GM12878 (cell line): ENCODE measurements around the gene GGTA1. TPM values are rescaled to one million over a fixed set of nuclear protein-coding genes. Genes with fewer than 3 reads are reported as not detected.

Source experiments
- ATAC-seq: fragments of 200-7000 bp; cut with Tn5 transposase; 3 replicates; pipeline ENCODE4 v1.9.1; 2020; ENCODE audit warnings: mild to moderate bottlenecking, moderate library complexity
- BruUV-seq: library from RNA; stranded (reverse); fragments of 400-500 nt; replicated peaks from 2 replicates; lab custom pipeline; 2021; lab: Mats Ljungman, UMichigan
- CTCF ChIA-PET: fragments of 300-600 bp; sonication (Branson Sonifier 250); formaldehyde crosslinking; extraction: SDS; loops from one replicate; lab custom pipeline; 2021; ENCODE audit warnings: inconsistent platforms; lab: Yijun Ruan, JAX
- POLR2A ChIA-PET: fragments of 350-600 bp; formaldehyde crosslinking; extraction: SDS; loops from one replicate; lab custom pipeline; 2021; ENCODE audit warnings: inconsistent platforms; lab: Charles Lee
- RAD21 ChIA-PET: fragments of 300-600 bp; sonication (Branson Sonifier 250); formaldehyde crosslinking; loops from one replicate; lab custom pipeline; 2023; ENCODE audit warnings: antibody characterized with exemption; ENCODE audit not compliant: unreplicated experiment; lab: Charles Lee
- SMC1A ChIA-PET: fragments of 300-600 bp; sonication (Branson Sonifier 250); formaldehyde crosslinking; loops from one replicate; lab custom pipeline; 2023; ENCODE audit not compliant: unreplicated experiment, uncharacterized antibody; lab: Charles Lee
- DNase-seq: peaks from one replicate; pipeline ENCODE4 v3.0.0-alpha.2; 2011; ENCODE audit warnings: low read depth, low spot score
- FAIRE-seq: peaks from 3 replicates; lab custom pipeline; 2011; peaks lifted over from hg19 to GRCh38; lab: Jason Lieb, UNC
- H2AFZ ChIP-seq: 2 replicates; pipeline ENCODE4 v1.6.0; 2011; ENCODE audit warnings: low read depth, low read length, control low read depth; ENCODE audit not compliant: control insufficient read depth
- H3K27ac ChIP-seq: 2 replicates; pipeline ENCODE4 v1.5.1; 2011; ENCODE audit warnings: control low read depth; ENCODE audit not compliant: control insufficient read depth, insufficient read depth
- H3K27me3 ChIP-seq, 2 experiments: replicated peaks in 1 of 2; 2 replicates each; pipeline versions ENCODE4 v1.6.0 to v1.6.1; 2011; ENCODE audit warnings: low read length in 1 of 2; ENCODE audit not compliant: control insufficient read depth in 2 of 2, insufficient read depth in 2 of 2
- H3K36me3 ChIP-seq, 2 experiments: 2 replicates each; pipeline ENCODE4 v1.5.1; 2011; ENCODE audit warnings: low read length in 1 of 2; ENCODE audit not compliant: control insufficient read depth in 2 of 2, insufficient read depth in 2 of 2
- H3K4me1 ChIP-seq: 2 replicates; pipeline ENCODE4 v1.6.1; 2011; ENCODE audit warnings: mild to moderate bottlenecking, low read length, moderate library complexity, mixed read lengths; ENCODE audit not compliant: control insufficient read depth, insufficient read depth
- H3K4me2 ChIP-seq: 2 replicates; pipeline ENCODE4 v1.6.0; 2011; ENCODE audit warnings: control low read depth; ENCODE audit not compliant: control insufficient read depth, insufficient read depth
- H3K4me3 ChIP-seq: fragments of 200-600 bp; sonication (generic); 2 replicates; pipeline ENCODE4 v1.5.1; 2016
- H3K79me2 ChIP-seq: 2 replicates; pipeline ENCODE4 v1.6.0; 2011; ENCODE audit warnings: low read length; ENCODE audit not compliant: control insufficient read depth, insufficient read depth
- H3K9ac ChIP-seq: 2 replicates; pipeline ENCODE4 v1.8.0; 2011; ENCODE audit warnings: low read length, control low read depth, mixed read lengths; ENCODE audit not compliant: control insufficient read depth, insufficient read depth
- H3K9me3 ChIP-seq: replicated peaks from 3 replicates; pipeline ENCODE4 v1.5.1; 2011; ENCODE audit warnings: mild to moderate bottlenecking, low read length; ENCODE audit not compliant: control insufficient read depth, insufficient read depth
- H4K20me1 ChIP-seq: 2 replicates; pipeline ENCODE4 v1.6.0; 2011; ENCODE audit not compliant: control insufficient read depth, insufficient read depth
- CHD1 ChIP-seq: IDR thresholded peaks from 2 replicates; pipeline ENCODE4 v1.6.1; 2012; ENCODE audit warnings: low read depth, low read length, improper control_type of control experiment
- CHD2 ChIP-seq: IDR thresholded peaks from 2 replicates; pipeline ENCODE4 v1.6.1; 2011; ENCODE audit warnings: low read depth, low read length, improper control_type of control experiment, borderline replicate concordance
- FOS ChIP-seq: IDR thresholded peaks from 3 replicates; pipeline ENCODE4 v1.6.1; 2011; ENCODE audit warnings: borderline replicate concordance; ENCODE audit not compliant: insufficient read length; ENCODE audit errors: extremely low read depth
- HDGF ChIP-seq: fragments of 450-650 bp; IDR thresholded peaks from 2 replicates; pipeline ENCODE4 v1.6.1; 2016; ENCODE audit warnings: antibody characterized with exemption
- MYC ChIP-seq: IDR thresholded peaks from 2 replicates; pipeline ENCODE4 v1.6.1; 2011; ENCODE audit warnings: mild to moderate bottlenecking, low read length, moderate library complexity, inconsistent platforms; ENCODE audit not compliant: insufficient read depth, insufficient replicate concordance, insufficient read length, severe bottlenecking
- NBN ChIP-seq: fragments of 450-650 bp; IDR thresholded peaks from 2 replicates; pipeline ENCODE4 v1.6.1; 2016
- NFIC ChIP-seq: IDR thresholded peaks from 2 replicates; pipeline ENCODE4 v1.6.1; 2012; ENCODE audit warnings: low read depth, mild to moderate bottlenecking, inconsistent platforms, low read length, moderate library complexity
- NR2C1 ChIP-seq: fragments of 450-650 bp; IDR thresholded peaks from 2 replicates; pipeline ENCODE4 v1.6.1; 2017; ENCODE audit warnings: antibody characterized with exemption, mild to moderate bottlenecking, moderate library complexity
- NR2F1 ChIP-seq: fragments of 450-650 bp; conservative IDR thresholded peaks from 2 replicates; pipeline ENCODE4 v1.6.1; 2017; ENCODE audit warnings: mild to moderate bottlenecking
- RB1 ChIP-seq: fragments of 450-650 bp; formaldehyde crosslinking; IDR thresholded peaks from 2 replicates; pipeline ENCODE4 v1.6.1; 2017; ENCODE audit warnings: mild to moderate bottlenecking, borderline replicate concordance
- RFX5 ChIP-seq: IDR thresholded peaks from 2 replicates; pipeline ENCODE4 v1.6.1; 2011; ENCODE audit warnings: low read depth, low read length, improper control_type of control experiment
- SMAD1 ChIP-seq: fragments of 450-650 bp; IDR thresholded peaks from 2 replicates; pipeline ENCODE4 v1.6.1; 2018; ENCODE audit warnings: mild to moderate bottlenecking, low read depth; ENCODE audit not compliant: partially characterized antibody
- SMC3 ChIP-seq: IDR thresholded peaks from 2 replicates; pipeline ENCODE4 v1.6.1; 2011; ENCODE audit warnings: low read length, improper control_type of control experiment, borderline replicate concordance
- TBL1XR1 ChIP-seq: IDR thresholded peaks from 2 replicates; pipeline ENCODE4 v1.6.1; 2012; ENCODE audit warnings: low read depth, low read length, improper control_type of control experiment
- ZNF24 ChIP-seq: fragments of 450-650 bp; IDR thresholded peaks from 2 replicates; pipeline ENCODE4 v1.6.1; 2017; ENCODE audit warnings: antibody characterized with exemption, mild to moderate bottlenecking
- WGBS: methylation state at CpG from one replicate; pipeline ENCODE4 v1.1.6; 2016; ENCODE audit warnings: low lambda C conversion rate; ENCODE audit not compliant: insufficient replicate concordance, insufficient coverage; ENCODE audit errors: missing lambda C conversion rate; 5-methylcytosine and 5-hydroxymethylcytosine counted together
- in situ Hi-C: fragments of 300-500 bp; cut with MboI; formaldehyde crosslinking; loops from 9 replicates; pipeline ENCODE4 v1.14.3; 2018; ENCODE audit warnings: mixed read lengths
- intact Hi-C: fragments of 100-400 bp; cut with micrococcal nuclease; formaldehyde crosslinking; loops from one replicate; pipeline ENCODE4 v1.14.2; 2022; ENCODE audit not compliant: unreplicated experiment
- polyA plus RNA-seq, 11 experiments: library from polyadenylated mRNA; depleted of rRNA in 4 of 11; unstranded in 6 of 11; stranded (reverse) in 5 of 11; fragments of >200 nt; fragmentation: Nextera tagmentation in 4 of 11; fragmentation: Illumina TruSeq in 1 of 11; extraction: Ambion mirVana in 4 of 11; extraction: Trizol in 1 of 11; gene quantifications; 1 replicate in 1 of 11; 2 replicates in 10 of 11; pipeline versions ENCODE4 v1.2.1 to v1.2.3, GENCODE V29; 2011 to 2016; ENCODE audit warnings: inconsistent platforms in 2 of 11, missing spikeins in 2 of 11, low read depth in 1 of 11
- total RNA-seq, 4 experiments: library from RNA; depleted of rRNA in 3 of 4; stranded (reverse); fragments of >200 nt in 3 of 4; fragmentation: Illumina TruSeq in 1 of 4; extraction: Trizol in 1 of 4; gene quantifications; 2 replicates each; pipeline versions ENCODE4 v1.2.1 to v1.2.3, GENCODE V29; 2013 to 2021
- TF ChIP-seq, protein P1 (sequence below): fragments of 450-650 bp; formaldehyde crosslinking; IDR thresholded peaks from 2 replicates; pipeline ENCODE4 v1.4.0; 2020; ENCODE audit warnings: mild to moderate bottlenecking, moderate library complexity
- TF ChIP-seq, protein P2 (sequence below): fragments of 450-650 bp; formaldehyde crosslinking; IDR thresholded peaks from 2 replicates; pipeline ENCODE4 v1.4.0; 2022; ENCODE audit warnings: mild to moderate bottlenecking, moderate library complexity
- TF ChIP-seq, protein P3 (sequence below): fragments of 450-650 bp; IDR thresholded peaks from 2 replicates; pipeline ENCODE4 v1.6.1; 2016; ENCODE audit warnings: mild to moderate bottlenecking

Gene GGTA1
- total and polyA plus RNA-seq, 10 of the 15 experiments (the other 5 are each of a cell fraction or from before 2014, with no cell fraction given), result 0.09 to 0.65 (median 0.17) TPM; not detected in 2

DNA sequence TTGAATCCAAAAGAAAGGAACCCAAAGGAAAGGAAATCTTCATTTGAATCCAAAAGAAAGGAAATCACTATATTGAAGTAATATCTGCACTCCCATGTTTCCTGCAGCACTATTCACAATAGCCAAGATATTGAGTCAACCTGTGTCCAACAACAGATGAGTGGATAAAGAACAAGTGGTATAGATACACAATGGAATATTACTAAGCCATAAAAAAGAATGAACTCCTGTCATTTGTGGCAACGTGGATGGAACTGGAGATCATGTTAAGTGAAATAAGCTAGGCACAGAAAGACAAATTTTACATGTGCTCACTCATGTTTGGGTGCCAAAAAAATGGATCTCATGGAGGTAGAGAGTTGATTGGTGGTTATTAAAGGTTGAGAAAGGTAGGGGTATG is 71.7 kb downstream of the GGTA1 start:
- H3K79me2 ChIP-seq, result no peaks in the 10 kb centered on the region
- no TSS peak for BruUV-seq
- H3K9me3 ChIP-seq, result no peaks in the 10 kb centered on the region
- in situ Hi-C loops (no loop called here), intact Hi-C loops (no loop called here)
- 0% methylated on average over 1 of the region's 1 CpG for WGBS
- ChIA-PET SMC1A (no interaction called here), RAD21 (no interaction called here), POLR2A (no interaction called here), CTCF (no interaction called here)
- H4K20me1 ChIP-seq, result no peaks in the 10 kb centered on the region
- FAIRE-seq (no peak), ATAC-seq (no peak), DNase-seq (no peak)
- no peak overlapping the region for H2AFZ ChIP-seq
- H3K4me1 ChIP-seq, result no peaks in the 10 kb centered on the region
- H3K36me3 ChIP-seq, result no peaks in the 10 kb centered on the region
- no peak overlapping the region for H3K4me3 ChIP-seq
- H3K27ac ChIP-seq, result no peak overlapping the region
- no peak overlapping the region for H3K9ac ChIP-seq
- H3K4me2 ChIP-seq, result no peak overlapping the region
- H3K27me3 ChIP-seq, result no peaks in the 10 kb centered on the region; a peak in 1 of 4 replicates
- TF ChIP-seq ZNF24, result no peak
- TF ChIP-seq SMC3, result no peak
- no peak for TF ChIP-seq HDGF
- no peak for TF ChIP-seq SMAD1
- TF ChIP-seq NR2F1, result no peak
- TF ChIP-seq MYC, result no peak
- no peak for TF ChIP-seq NBN
- TF ChIP-seq, protein P1, sequence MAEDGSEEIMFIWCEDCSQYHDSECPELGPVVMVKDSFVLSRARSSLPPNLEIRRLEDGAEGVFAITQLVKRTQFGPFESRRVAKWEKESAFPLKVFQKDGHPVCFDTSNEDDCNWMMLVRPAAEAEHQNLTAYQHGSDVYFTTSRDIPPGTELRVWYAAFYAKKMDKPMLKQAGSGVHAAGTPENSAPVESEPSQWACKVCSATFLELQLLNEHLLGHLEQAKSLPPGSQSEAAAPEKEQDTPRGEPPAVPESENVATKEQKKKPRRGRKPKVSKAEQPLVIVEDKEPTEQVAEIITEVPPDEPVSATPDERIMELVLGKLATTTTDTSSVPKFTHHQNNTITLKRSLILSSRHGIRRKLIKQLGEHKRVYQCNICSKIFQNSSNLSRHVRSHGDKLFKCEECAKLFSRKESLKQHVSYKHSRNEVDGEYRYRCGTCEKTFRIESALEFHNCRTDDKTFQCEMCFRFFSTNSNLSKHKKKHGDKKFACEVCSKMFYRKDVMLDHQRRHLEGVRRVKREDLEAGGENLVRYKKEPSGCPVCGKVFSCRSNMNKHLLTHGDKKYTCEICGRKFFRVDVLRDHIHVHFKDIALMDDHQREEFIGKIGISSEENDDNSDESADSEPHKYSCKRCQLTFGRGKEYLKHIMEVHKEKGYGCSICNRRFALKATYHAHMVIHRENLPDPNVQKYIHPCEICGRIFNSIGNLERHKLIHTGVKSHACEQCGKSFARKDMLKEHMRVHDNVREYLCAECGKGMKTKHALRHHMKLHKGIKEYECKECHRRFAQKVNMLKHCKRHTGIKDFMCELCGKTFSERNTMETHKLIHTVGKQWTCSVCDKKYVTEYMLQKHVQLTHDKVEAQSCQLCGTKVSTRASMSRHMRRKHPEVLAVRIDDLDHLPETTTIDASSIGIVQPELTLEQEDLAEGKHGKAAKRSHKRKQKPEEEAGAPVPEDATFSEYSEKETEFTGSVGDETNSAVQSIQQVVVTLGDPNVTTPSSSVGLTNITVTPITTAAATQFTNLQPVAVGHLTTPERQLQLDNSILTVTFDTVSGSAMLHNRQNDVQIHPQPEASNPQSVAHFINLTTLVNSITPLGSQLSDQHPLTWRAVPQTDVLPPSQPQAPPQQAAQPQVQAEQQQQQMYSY (CRISPR knock-in tag), result no peak
- no peak for TF ChIP-seq TBL1XR1
- TF ChIP-seq, protein P2, sequence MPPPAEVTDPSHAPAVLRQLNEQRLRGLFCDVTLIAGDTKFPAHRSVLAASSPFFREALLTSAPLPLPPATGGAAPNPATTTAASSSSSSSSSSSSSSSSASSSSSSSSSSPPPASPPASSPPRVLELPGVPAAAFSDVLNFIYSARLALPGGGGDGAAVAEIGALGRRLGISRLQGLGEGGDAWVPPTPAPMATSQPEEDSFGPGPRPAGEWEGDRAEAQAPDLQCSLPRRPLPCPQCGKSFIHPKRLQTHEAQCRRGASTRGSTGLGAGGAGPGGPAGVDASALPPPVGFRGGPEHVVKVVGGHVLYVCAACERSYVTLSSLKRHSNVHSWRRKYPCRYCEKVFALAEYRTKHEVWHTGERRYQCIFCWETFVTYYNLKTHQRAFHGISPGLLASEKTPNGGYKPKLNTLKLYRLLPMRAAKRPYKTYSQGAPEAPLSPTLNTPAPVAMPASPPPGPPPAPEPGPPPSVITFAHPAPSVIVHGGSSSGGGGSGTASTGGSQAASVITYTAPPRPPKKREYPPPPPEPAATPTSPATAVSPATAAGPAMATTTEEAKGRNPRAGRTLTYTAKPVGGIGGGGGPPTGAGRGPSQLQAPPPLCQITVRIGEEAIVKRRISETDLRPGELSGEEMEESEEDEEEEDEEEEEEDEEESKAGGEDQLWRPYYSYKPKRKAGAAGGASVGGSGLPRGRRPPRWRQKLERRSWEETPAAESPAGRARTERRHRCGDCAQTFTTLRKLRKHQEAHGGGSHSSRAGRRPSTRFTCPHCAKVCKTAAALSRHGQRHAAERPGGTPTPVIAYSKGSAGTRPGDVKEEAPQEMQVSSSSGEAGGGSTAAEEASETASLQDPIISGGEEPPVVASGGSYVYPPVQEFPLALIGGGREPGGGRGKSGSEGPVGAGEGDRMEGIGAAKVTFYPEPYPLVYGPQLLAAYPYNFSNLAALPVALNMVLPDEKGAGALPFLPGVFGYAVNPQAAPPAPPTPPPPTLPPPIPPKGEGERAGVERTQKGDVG (CRISPR knock-in tag), result no peak
- no peak for TF ChIP-seq CHD2
- no peak for TF ChIP-seq RB1
- TF ChIP-seq, protein P3, sequence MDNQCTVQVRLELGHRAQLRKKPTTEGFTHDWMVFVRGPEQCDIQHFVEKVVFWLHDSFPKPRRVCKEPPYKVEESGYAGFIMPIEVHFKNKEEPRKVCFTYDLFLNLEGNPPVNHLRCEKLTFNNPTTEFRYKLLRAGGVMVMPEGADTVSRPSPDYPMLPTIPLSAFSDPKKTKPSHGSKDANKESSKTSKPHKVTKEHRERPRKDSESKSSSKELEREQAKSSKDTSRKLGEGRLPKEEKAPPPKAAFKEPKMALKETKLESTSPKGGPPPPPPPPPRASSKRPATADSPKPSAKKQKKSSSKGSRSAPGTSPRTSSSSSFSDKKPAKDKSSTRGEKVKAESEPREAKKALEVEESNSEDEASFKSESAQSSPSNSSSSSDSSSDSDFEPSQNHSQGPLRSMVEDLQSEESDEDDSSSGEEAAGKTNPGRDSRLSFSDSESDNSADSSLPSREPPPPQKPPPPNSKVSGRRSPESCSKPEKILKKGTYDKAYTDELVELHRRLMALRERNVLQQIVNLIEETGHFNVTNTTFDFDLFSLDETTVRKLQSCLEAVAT, result no peak
- no peak for TF ChIP-seq RFX5
- no peak for TF ChIP-seq FOS
- TF ChIP-seq CHD1, result no peak
- no peak for TF ChIP-seq NFIC
- no peak for TF ChIP-seq NR2C1
